Left ventricle myocardium inferior (tissue), 1 donor: Measurements from ENCODE around the gene CPT1B. TPM values are rescaled to one million over a fixed set of nuclear protein-coding genes. Genes with fewer than 3 reads are reported as not detected.

Source experiments
- DNase-seq: peaks from one replicate; pipeline ENCODE4 v3.0.0-alpha.2; 2020
- H3K27ac ChIP-seq: fragments of 200-600 bp; replicated peaks from 2 replicates; pipeline ENCODE4 v1.8.0; 2021
- H3K27me3 ChIP-seq: fragments of 200-600 bp; 2 replicates; pipeline ENCODE4 v1.8.0; 2021; ENCODE audit warnings: low read depth
- H3K36me3 ChIP-seq: fragments of 200-600 bp; 2 replicates; pipeline ENCODE4 v1.8.0; 2021
- H3K4me1 ChIP-seq: fragments of 200-600 bp; 2 replicates; pipeline ENCODE4 v1.8.0; 2021
- H3K4me3 ChIP-seq: fragments of 200-600 bp; 2 replicates; pipeline ENCODE4 v1.8.0; 2021; ENCODE audit warnings: mild to moderate bottlenecking, moderate library complexity
- H3K9me3 ChIP-seq: fragments of 200-600 bp; replicated peaks from 2 replicates; pipeline ENCODE4 v1.8.0; 2021
- CTCF ChIP-seq: fragments of 200-600 bp; IDR thresholded peaks from 2 replicates; pipeline ENCODE4 v1.8.0; 2021; ENCODE audit warnings: antibody characterized with exemption, mild to moderate bottlenecking, borderline replicate concordance
- intact Hi-C: fragments of 100-400 bp; cut with micrococcal nuclease; formaldehyde crosslinking; loops from one replicate; pipeline ENCODE4 v1.11.0; 2022
- total RNA-seq: library from RNA; stranded (reverse); fragmentation: NEBNext Ultra II Directional; extraction: Animal tissue kit (Norgen Biotek cat#: 25700); gene quantifications from one replicate; pipeline ENCODE4 v1.2.1, GENCODE V29; 2021
- donor health status: DM: no; HTN: yes; CAD: no; lungs with severe emphysema.

CPT1B gene
- total RNA-seq, 1 donor from 2014 or later, result 394 TPM

- H3K27me3 ChIP-seq, result peaks cover 39% of the 10 kb centered on the region
- no peak for TF ChIP-seq CTCF
- intact Hi-C loops, result no loop called here
- H3K4me3 ChIP-seq, result no peak overlapping the region
- no peaks in the 10 kb centered on the region for H3K9me3 ChIP-seq
- H3K36me3 ChIP-seq, result no peaks in the 10 kb centered on the region
- DNase-seq, result no peak
- peaks cover 11% of the 10 kb centered on the region for H3K4me1 ChIP-seq
- H3K27ac ChIP-seq, result no peak overlapping the region
Measured at GRCh38 chr22:50597097-50597496, 18.9 kb upstream of the CPT1B start.

GRCh38 chr22:50595189-50595588 lies 17.0 kb upstream of the CPT1B start:
- intact Hi-C loops, result no loop called here
- Histone ChIP-seq H3K4me3 (no peak overlapping the region), H3K27ac (no peak overlapping the region), H3K9me3 (no peaks in the 10 kb centered on the region), H3K4me1 (peaks cover 3% of the 10 kb centered on the region), H3K27me3 (peaks cover 20% of the 10 kb centered on the region), H3K36me3 (no peaks in the 10 kb centered on the region)
- DNase-seq, result no peak
- no peak for TF ChIP-seq CTCF

GRCh38 chr22:50587407-50587806 lies 9.2 kb upstream of the CPT1B start:
- Histone ChIP-seq H3K36me3 (no peaks in the 10 kb centered on the region), H3K4me3 (no peak overlapping the region), H3K4me1 (peaks cover 10% of the 10 kb centered on the region), H3K27ac (no peak overlapping the region), H3K9me3 (no peaks in the 10 kb centered on the region), H3K27me3 (no peaks in the 10 kb centered on the region)
- TF ChIP-seq CTCF, result no peak
- intact Hi-C loops, result no loop called here
- no peak for DNase-seq

- no peak for DNase-seq
- Histone ChIP-seq H3K27me3 (no peaks in the 10 kb centered on the region), H3K4me3 (no peak overlapping the region), H3K36me3 (no peaks in the 10 kb centered on the region), H3K4me1 (peaks cover 18% of the 10 kb centered on the region), H3K9me3 (no peaks in the 10 kb centered on the region), H3K27ac (no peak overlapping the region)
- intact Hi-C loops, result no loop called here
- no peak for TF ChIP-seq CTCF
Measured at GRCh38 chr22:50586416-50586815, 8.2 kb upstream of the CPT1B start.

- no peak overlapping the region for H3K27ac ChIP-seq
- H3K4me3 ChIP-seq, result no peak overlapping the region
- intact Hi-C loops, result no loop called here
Measured at GRCh38 chr22:50585781-50586180, 7.6 kb upstream of the CPT1B start.

More at GRCh38 chr22:50585781-50586180, 7.6 kb upstream of the CPT1B start:
- peaks cover 5% of the 10 kb centered on the region for H3K36me3 ChIP-seq
- peaks cover 24% of the 10 kb centered on the region for H3K4me1 ChIP-seq
- no peaks in the 10 kb centered on the region for H3K27me3 ChIP-seq
- no peak for DNase-seq
- no peaks in the 10 kb centered on the region for H3K9me3 ChIP-seq
- TF ChIP-seq CTCF, result no peak
